Body of pancreas (tissue), 4 donors: ENCODE measurements around the gene TCEA2.

Experiments used
- POLR2A ChIP-seq, 3 donors: fragments of 450-650 bp; IDR thresholded peaks; one replicate each; pipeline ENCODE4 v1.6.1; 2016; ENCODE audit warnings: antibody characterized with exemption in 3 of 3, mild to moderate bottlenecking in 2 of 3
- TF ChIP-seq, protein P1 (sequence below), 7 experiments: fragments of 450-650 bp in 4 of 7; fragments of 200-600 bp in 3 of 7; sonication (generic) in 3 of 7; IDR thresholded peaks; one replicate each; pipeline ENCODE4 v1.5.1; 2016 to 2019; ENCODE audit warnings: antibody characterized with exemption in 7 of 7

DNA sequence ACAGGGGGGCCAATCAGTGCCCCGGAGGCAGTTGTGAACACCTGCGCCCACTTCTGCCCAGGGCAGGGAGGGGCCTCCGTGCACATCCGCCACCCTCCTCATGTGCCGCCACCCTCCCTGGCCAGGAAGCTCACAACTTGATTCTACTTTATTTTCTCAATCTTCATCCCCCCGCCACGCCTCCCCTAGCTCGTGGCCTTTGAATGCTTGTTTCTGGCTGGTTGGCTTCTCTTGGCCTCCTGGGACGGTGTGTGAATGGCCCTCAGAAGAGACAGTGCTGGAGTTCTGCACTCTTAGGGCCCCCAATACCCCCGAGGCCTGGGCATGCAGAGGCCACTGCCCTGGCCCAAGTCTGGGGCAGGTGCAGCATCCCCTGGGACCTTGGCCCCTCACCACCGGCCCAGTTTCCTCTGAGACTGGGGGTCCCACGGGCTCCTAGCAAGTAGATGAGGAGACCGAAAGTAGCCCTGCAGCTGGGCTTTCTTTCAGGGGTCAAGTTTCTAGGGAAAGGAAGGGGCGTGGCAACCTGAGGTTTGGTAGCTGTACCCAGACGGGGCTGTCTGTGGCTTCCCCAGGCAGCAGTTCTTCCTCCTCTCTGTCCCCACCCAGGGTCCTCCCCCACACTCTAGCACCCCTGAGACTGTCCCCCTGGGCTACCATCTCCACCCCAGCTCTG is 15.0 kb downstream of the TCEA2 start:
- TF ChIP-seq, protein P1, sequence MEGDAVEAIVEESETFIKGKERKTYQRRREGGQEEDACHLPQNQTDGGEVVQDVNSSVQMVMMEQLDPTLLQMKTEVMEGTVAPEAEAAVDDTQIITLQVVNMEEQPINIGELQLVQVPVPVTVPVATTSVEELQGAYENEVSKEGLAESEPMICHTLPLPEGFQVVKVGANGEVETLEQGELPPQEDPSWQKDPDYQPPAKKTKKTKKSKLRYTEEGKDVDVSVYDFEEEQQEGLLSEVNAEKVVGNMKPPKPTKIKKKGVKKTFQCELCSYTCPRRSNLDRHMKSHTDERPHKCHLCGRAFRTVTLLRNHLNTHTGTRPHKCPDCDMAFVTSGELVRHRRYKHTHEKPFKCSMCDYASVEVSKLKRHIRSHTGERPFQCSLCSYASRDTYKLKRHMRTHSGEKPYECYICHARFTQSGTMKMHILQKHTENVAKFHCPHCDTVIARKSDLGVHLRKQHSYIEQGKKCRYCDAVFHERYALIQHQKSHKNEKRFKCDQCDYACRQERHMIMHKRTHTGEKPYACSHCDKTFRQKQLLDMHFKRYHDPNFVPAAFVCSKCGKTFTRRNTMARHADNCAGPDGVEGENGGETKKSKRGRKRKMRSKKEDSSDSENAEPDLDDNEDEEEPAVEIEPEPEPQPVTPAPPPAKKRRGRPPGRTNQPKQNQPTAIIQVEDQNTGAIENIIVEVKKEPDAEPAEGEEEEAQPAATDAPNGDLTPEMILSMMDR (IDR thresholded peaks at IDR 0.05), result no peak
- TF ChIP-seq POLR2A (IDR thresholded peaks at IDR 0.05), result no peak
